PFSK-1 (cell line): ENCODE results near the gene GSAP.

Source experiments
- FOXP2 ChIP-seq: optimal IDR thresholded peaks from 2 replicates; pipeline ENCODE3; 2011; ENCODE audit warnings: borderline replicate concordance, control low read depth, inconsistent platforms; ENCODE audit not compliant: insufficient read depth; ENCODE audit errors: extremely low read length, extremely low read depth
- POLR2AphosphoS5 ChIP-seq: IDR thresholded peaks from 2 replicates; pipeline ENCODE4 v1.6.1; 2012; ENCODE audit warnings: low read depth, mild to moderate bottlenecking, control low read depth, low read length, moderate library complexity
- SIN3A ChIP-seq: IDR thresholded peaks from 2 replicates; pipeline ENCODE4 v1.6.1; 2012; ENCODE audit warnings: mild to moderate bottlenecking, low read length, moderate library complexity, borderline replicate concordance; ENCODE audit not compliant: insufficient read depth
- TAF1 ChIP-seq: IDR thresholded peaks from 2 replicates; pipeline ENCODE4 v1.6.1; 2012; ENCODE audit warnings: low read length, control low read depth, borderline replicate concordance; ENCODE audit not compliant: insufficient read depth
- TF ChIP-seq, protein P1 (sequence below), 2 experiments: IDR thresholded peaks; 2 replicates each; pipeline versions ENCODE4 v1.6.1 to v1.8.0; 2011 to 2012; ENCODE audit warnings: low read depth in 2 of 2, low read length in 2 of 2, control low read depth in 1 of 2, inconsistent platforms in 1 of 2, mild to moderate bottlenecking in 1 of 2, moderate library complexity in 1 of 2; ENCODE audit not compliant: insufficient read depth in 1 of 2

GSAP gene

DNA sequence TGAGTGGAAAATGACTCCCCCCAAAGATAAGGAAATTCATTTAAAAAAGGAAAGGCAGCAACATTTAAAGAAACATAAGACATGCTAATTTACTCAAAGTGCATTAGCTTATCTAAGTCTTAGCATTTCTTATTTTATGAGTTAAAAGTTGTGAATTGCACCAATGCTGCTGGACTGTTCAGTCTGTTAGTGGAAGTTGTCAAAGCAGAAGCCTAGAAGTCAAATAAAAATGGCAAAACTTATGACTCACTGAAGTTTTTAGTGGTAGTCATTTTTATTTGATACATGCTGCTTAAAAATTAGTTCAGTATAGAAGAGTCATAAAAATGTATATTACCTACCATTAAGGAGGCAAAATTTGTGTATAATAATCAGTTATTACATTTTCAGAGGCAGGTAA, 125.7 kb downstream of the GSAP start:
- TF ChIP-seq SIN3A, result no peak
- no peak for TF ChIP-seq FOXP2
- TF ChIP-seq TAF1, result no peak
- TF ChIP-seq POLR2AphosphoS5, result no peak
- TF ChIP-seq, protein P1, sequence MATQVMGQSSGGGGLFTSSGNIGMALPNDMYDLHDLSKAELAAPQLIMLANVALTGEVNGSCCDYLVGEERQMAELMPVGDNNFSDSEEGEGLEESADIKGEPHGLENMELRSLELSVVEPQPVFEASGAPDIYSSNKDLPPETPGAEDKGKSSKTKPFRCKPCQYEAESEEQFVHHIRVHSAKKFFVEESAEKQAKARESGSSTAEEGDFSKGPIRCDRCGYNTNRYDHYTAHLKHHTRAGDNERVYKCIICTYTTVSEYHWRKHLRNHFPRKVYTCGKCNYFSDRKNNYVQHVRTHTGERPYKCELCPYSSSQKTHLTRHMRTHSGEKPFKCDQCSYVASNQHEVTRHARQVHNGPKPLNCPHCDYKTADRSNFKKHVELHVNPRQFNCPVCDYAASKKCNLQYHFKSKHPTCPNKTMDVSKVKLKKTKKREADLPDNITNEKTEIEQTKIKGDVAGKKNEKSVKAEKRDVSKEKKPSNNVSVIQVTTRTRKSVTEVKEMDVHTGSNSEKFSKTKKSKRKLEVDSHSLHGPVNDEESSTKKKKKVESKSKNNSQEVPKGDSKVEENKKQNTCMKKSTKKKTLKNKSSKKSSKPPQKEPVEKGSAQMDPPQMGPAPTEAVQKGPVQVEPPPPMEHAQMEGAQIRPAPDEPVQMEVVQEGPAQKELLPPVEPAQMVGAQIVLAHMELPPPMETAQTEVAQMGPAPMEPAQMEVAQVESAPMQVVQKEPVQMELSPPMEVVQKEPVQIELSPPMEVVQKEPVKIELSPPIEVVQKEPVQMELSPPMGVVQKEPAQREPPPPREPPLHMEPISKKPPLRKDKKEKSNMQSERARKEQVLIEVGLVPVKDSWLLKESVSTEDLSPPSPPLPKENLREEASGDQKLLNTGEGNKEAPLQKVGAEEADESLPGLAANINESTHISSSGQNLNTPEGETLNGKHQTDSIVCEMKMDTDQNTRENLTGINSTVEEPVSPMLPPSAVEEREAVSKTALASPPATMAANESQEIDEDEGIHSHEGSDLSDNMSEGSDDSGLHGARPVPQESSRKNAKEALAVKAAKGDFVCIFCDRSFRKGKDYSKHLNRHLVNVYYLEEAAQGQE (IDR thresholded peaks at IDR 0.05; ENCODE audit: insufficient read depth in 1 of 2, low read depth in 2 of 2, low read length in 2 of 2), result no peak

DNA sequence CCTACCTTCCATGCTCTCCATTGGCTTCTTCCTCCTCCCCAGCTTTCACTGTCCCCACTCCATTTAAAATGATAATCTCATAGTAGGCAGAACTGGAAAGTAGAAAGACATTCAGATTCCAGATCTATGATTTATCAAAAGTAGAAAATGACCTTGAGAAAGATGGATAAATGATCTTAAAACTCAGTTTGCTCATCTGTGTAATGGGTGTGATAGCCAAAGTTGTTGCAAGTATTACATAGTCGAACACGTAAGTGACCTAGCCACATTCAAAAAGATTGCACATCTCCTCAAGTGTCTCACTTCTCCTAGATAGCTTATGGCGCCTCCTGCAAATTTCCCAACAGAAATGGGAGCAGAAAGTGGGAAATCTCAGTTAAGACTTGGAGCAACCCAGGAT, 126.8 kb downstream of the GSAP start:
- no peak for TF ChIP-seq POLR2AphosphoS5
- no peak for TF ChIP-seq TAF1
- TF ChIP-seq SIN3A, result no peak

DNA sequence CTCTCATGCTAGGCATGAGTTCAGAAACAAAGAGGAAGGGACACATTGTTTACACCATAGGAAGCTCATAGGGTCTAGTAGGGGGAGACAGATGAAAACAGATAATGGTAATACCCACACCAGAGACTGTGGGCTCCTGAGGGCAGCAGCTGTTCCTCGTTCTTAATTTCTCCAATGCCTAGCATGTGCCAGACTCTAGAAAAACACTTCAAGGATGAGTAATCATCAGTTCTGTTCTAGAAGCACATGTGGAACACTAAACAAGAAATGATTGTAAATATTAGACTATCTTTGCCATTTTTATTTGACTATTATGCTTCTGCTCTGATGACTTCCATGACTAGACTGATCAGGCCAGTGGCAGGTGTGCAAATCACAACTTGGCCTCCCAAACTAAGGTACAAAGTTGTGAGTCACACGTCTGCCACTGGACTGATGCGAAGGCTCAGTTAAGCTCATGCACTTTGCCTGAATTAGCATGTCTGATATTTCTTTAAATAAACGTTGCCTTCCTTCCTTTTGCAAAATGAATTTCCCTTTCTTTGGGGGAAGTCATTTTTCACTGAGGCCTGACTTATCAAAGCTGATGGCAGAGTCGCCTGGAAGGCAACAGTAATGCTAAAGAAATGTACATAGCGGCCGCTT, 127.4 kb downstream of the GSAP start:
- TF ChIP-seq TAF1 (no peak), POLR2AphosphoS5 (no peak), FOXP2 (no peak), SIN3A (no peak)
- TF ChIP-seq, protein P1 (IDR thresholded peaks at IDR 0.05; ENCODE audit: insufficient read depth in 1 of 2, low read depth in 2 of 2, low read length in 2 of 2), result no peak

DNA sequence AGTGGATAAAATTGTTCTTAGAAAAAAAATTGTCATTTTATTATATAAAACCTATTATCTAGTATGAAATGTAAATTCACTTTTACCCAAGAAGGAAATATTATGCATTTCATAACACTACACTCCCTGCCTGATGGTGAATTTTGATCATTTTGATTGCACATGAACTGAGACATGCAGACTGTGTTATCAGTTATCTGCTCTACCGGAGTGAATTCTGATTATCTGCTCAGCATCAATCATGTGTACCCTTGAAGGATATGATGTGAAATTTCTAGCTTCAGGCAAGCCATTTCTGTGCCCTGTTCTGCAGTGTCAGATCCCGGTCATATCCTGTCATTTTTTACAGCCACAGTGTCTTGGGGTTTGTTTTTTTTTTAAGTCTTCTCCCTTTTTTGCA, 131.5 kb downstream of the GSAP start:
- TF ChIP-seq FOXP2, result no peak
- no peak for TF ChIP-seq TAF1
- TF ChIP-seq POLR2AphosphoS5, result no peak
- TF ChIP-seq, protein P1 (IDR thresholded peaks at IDR 0.05; ENCODE audit: insufficient read depth in 1 of 2, low read depth in 2 of 2, low read length in 2 of 2), result no peak
- TF ChIP-seq SIN3A, result no peak

DNA sequence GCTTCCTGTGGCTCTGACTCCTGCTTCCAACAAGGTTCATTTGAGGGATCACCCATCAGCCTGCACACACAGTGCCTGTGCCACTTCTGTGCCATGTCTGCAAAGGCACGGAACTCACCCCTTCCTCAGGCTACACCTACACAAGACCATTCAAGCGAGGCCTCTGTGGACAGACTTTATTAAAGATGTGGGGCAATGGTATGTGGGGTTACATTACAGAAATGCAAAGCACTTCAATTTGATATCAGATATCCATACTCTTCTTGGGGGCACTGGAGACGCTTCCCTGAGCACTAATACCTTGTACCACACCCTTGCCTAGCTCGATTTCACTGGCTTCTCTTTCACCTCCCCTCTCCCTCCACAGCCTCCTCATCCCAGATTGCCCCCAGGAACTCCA, 132.1 kb downstream of the GSAP start:
- TF ChIP-seq, protein P1 (IDR thresholded peaks at IDR 0.05; ENCODE audit: insufficient read depth in 1 of 2, low read depth in 2 of 2, low read length in 2 of 2), result no peak
- no peak for TF ChIP-seq TAF1
- TF ChIP-seq POLR2AphosphoS5, result no peak
- no peak for TF ChIP-seq FOXP2
- TF ChIP-seq SIN3A, result no peak
